Effector memory CD4-positive, alpha-beta T cell (primary cell): ENCODE data around the gene PCDHB5.
"Not testable (repeated sequence)": the region's sequence is repeated elsewhere in the genome, so short reads cannot be mapped to it uniquely, and the experiment has no call there.

Experiments
- DNase-seq, 3 donors: peaks; one replicate each; pipeline ENCODE4 v3.0.0-alpha.2; 2020
- H3K27ac ChIP-seq: 2 replicates; pipeline ENCODE4 v1.7.0; 2013; ENCODE audit warnings: mild to moderate bottlenecking, low read length, moderate library complexity; ENCODE audit not compliant: insufficient read depth, poor library complexity, severe bottlenecking
- H3K27me3 ChIP-seq: replicated peaks from 2 replicates; pipeline ENCODE4 v1.7.0; 2013; ENCODE audit warnings: mild to moderate bottlenecking, low read length; ENCODE audit not compliant: insufficient read depth, control insufficient read depth, poor library complexity, severe bottlenecking
- H3K36me3 ChIP-seq: 2 replicates; pipeline ENCODE4 v1.7.0; 2013; ENCODE audit warnings: mild to moderate bottlenecking, low read length, moderate library complexity; ENCODE audit not compliant: control insufficient read depth, insufficient read depth
- H3K4me1 ChIP-seq: 2 replicates; pipeline ENCODE4 v1.7.0; 2013; ENCODE audit warnings: low read length, mild to moderate bottlenecking; ENCODE audit not compliant: control insufficient read depth, insufficient read depth, poor library complexity, severe bottlenecking
- H3K4me3 ChIP-seq: 2 replicates; pipeline ENCODE4 v1.7.0; 2013; ENCODE audit warnings: low read length, low read depth, mild to moderate bottlenecking; ENCODE audit not compliant: insufficient read depth, poor library complexity, severe bottlenecking
- H3K9me3 ChIP-seq: 2 replicates; pipeline ENCODE4 v1.7.0; 2013; ENCODE audit warnings: mild to moderate bottlenecking, low read length, moderate library complexity; ENCODE audit not compliant: control insufficient read depth
- total RNA-seq, 3 donors: gene quantifications; one replicate each; lab custom pipeline; 2026; lab: John Stamatoyannopoulos, UW

Gene PCDHB5
- 0 to 0.19 (median 0.09) reads per million in 3 donors for total RNA-seq

DNA sequence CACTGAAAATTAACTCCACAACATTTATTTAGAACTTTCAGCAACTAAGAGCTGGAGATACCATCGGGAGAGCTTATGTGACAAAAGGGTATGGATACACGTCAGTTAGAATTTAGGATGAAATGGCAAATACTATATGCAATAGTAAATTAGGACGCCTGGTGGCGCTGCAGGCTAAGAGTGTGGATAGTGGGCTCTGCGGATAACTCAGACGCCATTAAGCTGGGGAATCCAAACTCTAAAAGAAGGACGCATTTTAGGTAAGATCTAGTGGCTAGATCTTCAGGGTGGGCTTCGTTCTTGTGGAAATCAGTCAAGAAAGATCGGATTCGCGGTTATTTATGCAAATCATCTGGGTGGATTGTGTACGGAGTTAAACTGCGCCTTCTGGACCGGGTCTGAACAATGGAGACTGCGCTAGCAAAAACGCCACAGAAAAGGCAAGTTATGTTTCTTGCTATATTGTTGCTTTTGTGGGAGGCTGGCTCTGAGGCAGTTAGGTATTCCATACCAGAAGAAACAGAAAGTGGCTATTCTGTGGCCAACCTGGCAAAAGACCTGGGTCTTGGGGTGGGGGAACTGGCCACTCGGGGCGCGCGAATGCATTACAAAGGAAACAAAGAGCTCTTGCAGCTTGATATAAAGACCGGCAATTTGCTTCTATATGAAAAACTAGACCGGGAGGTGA lies at the start of gene PCDHB5:
Gene PCDHB5, plus strand, starts transcription at position 177 of the 688 bp plus-strand sequence. Its CDS starts 229 bp downstream, at position 406.
- Histone ChIP-seq H3K9me3 (no peaks in the 10 kb centered on the region), H3K4me1 (no peaks in the 10 kb centered on the region), H3K27me3 (no peaks in the 10 kb centered on the region), H3K27ac (no peak within 1 kb of the TSS), H3K4me3 (no peak within 1 kb of the TSS), H3K36me3 (no peaks in the 10 kb centered on the region)
- DNase-seq: no peak

DNA sequence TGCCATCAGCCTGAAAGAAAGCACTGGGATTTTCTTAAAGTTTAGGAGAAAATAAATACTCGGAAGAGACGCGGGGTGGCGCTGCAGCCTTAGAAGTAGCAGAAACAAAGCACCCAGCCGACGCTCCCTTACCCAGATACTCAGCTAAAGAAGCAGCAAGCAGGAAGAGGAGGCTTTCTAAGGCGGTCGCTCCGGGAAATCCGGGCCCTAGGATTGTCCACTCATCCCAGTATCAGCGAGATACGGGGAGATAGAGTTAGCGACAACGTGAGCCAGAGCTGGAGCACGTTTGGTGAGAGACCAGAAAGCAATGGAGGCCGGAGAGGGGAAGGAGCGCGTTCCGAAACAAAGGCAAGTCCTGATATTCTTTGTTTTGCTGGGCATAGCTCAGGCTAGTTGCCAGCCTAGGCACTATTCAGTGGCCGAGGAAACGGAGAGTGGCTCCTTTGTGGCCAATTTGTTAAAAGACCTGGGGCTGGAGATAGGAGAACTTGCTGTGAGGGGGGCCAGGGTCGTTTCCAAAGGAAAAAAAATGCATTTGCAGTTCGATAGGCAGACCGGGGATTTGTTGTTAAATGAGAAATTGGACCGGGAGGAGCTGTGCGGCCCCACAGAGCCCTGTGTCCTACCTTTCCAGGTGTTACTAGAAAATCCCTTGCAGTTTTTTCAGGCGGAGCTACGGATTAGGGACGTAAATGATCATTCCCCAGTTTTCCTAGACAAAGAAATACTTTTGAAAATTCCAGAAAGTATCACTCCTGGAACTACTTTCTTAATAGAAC lies 40.3 kb upstream of the PCDHB5 start, which contains the start of gene PCDHB2:
Gene PCDHB2, plus strand, starts transcription at position 135 of the 782 bp plus-strand sequence. Its CDS starts 176 bp downstream, at position 311.
- Histone ChIP-seq H3K4me1 (no peaks in the 10 kb centered on the region), H3K9me3 (no peaks in the 10 kb centered on the region), H3K4me3 (no peak within 1 kb of the TSS), H3K27ac (no peak within 1 kb of the TSS), H3K36me3 (no peaks in the 10 kb centered on the region), H3K27me3 (no peaks in the 10 kb centered on the region)
- no peak for DNase-seq

- H3K27me3 ChIP-seq: no peaks in the 10 kb centered on the region
- H3K27ac ChIP-seq: no peak overlapping the region
- H3K36me3 ChIP-seq: no peaks in the 10 kb centered on the region
- H3K9me3 ChIP-seq: no peaks in the 10 kb centered on the region
- DNase-seq: no peak
- H3K4me1 ChIP-seq: no peaks in the 10 kb centered on the region
- H3K4me3 ChIP-seq: no peak overlapping the region
Measured at GRCh38 chr5:141095263-141095641, 39.8 kb upstream of the PCDHB5 start.

DNA sequence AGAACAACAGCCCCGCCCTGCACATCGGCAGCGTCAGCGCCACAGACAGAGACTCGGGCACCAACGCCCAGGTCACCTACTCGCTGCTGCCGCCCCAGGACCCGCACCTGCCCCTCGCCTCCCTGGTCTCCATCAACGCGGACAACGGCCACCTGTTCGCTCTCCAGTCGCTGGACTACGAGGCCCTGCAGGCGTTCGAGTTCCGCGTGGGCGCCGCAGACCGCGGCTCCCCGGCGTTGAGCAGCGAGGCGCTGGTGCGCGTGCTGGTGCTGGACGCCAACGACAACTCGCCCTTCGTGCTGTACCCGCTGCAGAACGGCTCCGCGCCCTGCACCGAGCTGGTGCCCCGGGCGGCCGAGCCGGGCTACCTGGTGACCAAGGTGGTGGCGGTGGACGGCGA lies 38.8 kb upstream of the PCDHB5 start:
- not testable (repeated sequence) for DNase-seq, H3K27ac ChIP-seq, H3K36me3 ChIP-seq, H3K9me3 ChIP-seq, H3K4me1 ChIP-seq, H3K27me3 ChIP-seq, H3K4me3 ChIP-seq

DNA sequence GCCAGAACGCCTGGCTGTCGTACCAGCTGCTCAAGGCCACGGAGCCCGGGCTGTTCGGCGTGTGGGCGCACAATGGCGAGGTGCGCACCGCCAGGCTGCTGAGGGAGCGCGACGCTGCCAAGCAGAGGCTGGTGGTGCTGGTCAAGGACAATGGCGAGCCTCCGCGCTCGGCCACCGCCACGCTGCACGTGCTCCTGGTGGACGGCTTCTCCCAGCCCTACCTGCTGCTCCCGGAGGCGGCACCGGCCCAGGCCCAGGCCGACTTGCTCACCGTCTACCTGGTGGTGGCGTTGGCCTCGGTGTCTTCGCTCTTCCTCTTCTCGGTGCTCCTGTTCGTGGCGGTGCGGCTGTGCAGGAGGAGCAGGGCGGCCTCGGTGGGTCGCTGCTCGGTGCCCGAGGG lies 38.4 kb upstream of the PCDHB5 start:
- DNase-seq, H3K4me1 ChIP-seq, H3K9me3 ChIP-seq, H3K36me3 ChIP-seq, H3K27me3 ChIP-seq, H3K27ac ChIP-seq, H3K4me3 ChIP-seq: not testable (repeated sequence)

- H3K4me1 ChIP-seq: no peaks in the 10 kb centered on the region
- H3K27ac ChIP-seq: no peak within 1 kb of the TSS
- no peak within 1 kb of the TSS for H3K4me3 ChIP-seq
- H3K9me3 ChIP-seq: no peaks in the 10 kb centered on the region
- no peak for DNase-seq
- peaks cover 6% of the 10 kb centered on the region for H3K27me3 ChIP-seq
- H3K36me3 ChIP-seq: no peaks in the 10 kb centered on the region
Measured at GRCh38 chr5:141100243-141100805, 34.7 kb upstream of the PCDHB5 start, which contains the start of gene PCDHB3. Gene PCDHB3 (plus strand): TSS chr5:141100473. CDS start chr5:141100650, 177 bp downstream.

- H3K9me3 ChIP-seq: no peaks in the 10 kb centered on the region
- H3K36me3 ChIP-seq: no peaks in the 10 kb centered on the region
- no peak for DNase-seq
- H3K4me3 ChIP-seq: no peak overlapping the region
- peaks cover 6% of the 10 kb centered on the region for H3K27me3 ChIP-seq
- no peaks in the 10 kb centered on the region for H3K4me1 ChIP-seq
- no peak overlapping the region for H3K27ac ChIP-seq
Measured at GRCh38 chr5:141101059-141101458, 33.9 kb upstream of the PCDHB5 start.

GRCh38 chr5:141102070-141102469 lies 32.9 kb upstream of the PCDHB5 start:
- H3K4me3 ChIP-seq, DNase-seq, H3K9me3 ChIP-seq, H3K4me1 ChIP-seq, H3K36me3 ChIP-seq, H3K27ac ChIP-seq, H3K27me3 ChIP-seq: not testable (repeated sequence)

DNA sequence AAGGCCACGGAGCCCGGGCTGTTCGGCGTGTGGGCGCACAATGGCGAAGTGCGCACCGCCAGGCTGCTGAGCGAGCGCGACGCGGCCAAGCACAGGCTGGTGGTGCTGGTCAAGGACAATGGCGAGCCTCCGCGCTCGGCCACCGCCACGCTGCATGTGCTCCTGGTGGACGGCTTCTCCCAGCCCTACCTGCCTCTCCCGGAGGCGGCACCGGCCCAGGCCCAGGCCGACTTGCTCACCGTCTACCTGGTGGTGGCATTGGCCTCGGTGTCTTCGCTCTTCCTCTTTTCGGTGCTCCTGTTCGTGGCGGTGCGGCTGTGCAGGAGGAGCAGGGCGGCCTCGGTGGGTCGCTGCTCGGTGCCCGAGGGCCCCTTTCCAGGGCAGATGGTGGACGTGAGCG lies 32.5 kb upstream of the PCDHB5 start:
- DNase-seq, H3K27ac ChIP-seq, H3K4me3 ChIP-seq, H3K9me3 ChIP-seq, H3K36me3 ChIP-seq, H3K27me3 ChIP-seq, H3K4me1 ChIP-seq: not testable (repeated sequence)

- Histone ChIP-seq H3K4me3 (no peak overlapping the region), H3K4me1 (no peaks in the 10 kb centered on the region), H3K9me3 (no peaks in the 10 kb centered on the region), H3K27me3 (peaks cover 6% of the 10 kb centered on the region), H3K27ac (no peak overlapping the region), H3K36me3 (no peaks in the 10 kb centered on the region)
- DNase-seq: no peak
Measured at GRCh38 chr5:141105350-141105749, 29.7 kb upstream of the PCDHB5 start.
